GM19372 (cell line): ENCODE results near the gene MYO3B.
"Not testable (repeated sequence)": the region's sequence is repeated elsewhere in the genome, so short reads cannot be mapped to it uniquely, and the experiment has no call there.

Source experiments
- ATAC-seq: cut with Tn5 transposase; IDR thresholded peaks from one replicate; pipeline ENCODE4 v1.9.1; 2021; ENCODE audit warnings: mild to moderate bottlenecking, low read depth, moderate library complexity; ENCODE audit not compliant: unreplicated experiment

The MYO3B gene

DNA sequence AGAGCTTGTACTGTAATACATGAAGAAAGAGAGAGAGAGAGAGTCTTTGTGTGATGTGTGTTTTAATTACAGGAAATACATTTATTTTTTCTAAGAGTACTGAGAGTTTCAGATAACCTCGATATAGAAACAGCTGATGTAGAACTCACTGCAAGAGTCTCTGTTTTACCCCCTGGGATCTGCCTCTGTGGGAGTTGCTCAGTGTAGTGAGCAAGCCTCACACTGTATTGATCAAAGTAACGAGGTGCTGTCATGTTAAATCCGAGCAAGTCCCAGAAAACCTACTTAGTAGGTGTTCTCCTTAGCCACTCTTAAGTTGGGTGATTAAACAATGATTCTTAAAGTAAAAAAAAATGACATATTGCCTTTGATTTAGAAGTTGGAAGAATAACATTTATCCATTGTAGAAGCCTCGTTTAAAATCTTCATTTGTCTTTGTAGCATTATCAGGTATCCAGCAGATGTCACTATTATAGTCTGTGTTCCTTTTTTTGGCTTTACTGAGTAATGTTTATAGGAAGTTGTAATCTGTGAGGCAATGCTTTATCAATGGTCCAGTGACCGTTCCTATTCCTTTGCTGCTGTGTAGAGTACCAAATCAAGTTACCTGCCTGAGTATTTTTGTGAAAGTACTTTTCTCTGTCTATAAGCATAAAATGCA is 219.0 kb downstream of the MYO3B start:
- no peak for ATAC-seq

DNA sequence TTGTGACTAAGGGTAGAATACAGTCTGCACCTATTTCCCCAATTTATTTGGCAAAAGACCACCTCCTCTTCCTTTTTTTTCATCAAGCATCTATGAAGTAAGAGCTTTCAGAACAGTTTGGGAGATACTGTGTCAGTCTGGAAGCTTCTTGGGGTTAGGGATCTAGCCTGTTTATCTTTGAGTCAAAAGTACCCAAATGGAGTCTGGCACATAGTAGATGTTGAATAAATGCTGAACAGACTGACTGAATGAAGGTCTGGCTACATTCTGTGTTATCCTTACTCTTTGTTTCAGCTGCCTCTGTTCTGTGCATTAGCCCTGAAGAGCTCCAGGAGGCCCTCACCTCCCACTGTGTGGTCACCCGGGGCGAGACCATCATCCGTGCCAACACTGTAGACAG is 223.2 kb downstream of the MYO3B start:
- no peak for ATAC-seq

DNA sequence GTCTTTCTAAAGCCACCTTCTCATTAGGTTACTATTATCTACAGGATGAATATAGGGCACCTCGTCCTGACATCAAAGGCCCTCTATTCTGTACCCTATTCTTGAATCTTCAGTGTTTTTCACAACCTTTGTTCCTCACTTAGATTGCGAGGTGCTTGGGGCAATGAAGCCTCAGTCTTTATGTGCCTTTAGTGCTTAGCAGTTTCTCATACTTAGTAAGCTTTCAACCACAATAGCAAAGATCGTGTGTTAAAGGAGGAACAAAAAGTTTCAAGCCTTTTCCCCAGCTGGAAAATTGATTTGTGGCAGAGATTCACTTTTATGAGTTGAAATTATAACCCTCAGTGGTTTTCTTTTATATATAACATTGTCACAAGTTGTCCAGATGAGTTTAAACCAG is 226.9 kb downstream of the MYO3B start:
- no peak for ATAC-seq

DNA sequence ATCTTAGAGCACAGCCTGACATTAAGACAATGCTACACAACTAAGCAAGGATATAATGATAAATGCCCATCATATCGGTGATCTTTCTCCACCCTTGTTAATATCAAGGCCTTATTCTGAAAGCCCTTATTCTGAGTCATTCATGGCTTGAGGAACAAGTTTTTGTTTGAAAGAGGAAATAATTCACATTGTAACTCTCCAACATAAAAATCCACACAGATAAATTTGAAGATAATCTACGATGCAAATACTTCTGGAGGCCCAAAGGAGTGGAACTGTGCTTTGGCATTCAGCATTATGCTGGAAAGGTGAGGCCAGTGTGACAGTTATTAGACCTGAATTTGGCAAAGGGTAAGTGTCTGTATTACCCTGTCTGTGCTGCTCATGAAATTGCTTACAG is 227.4 kb downstream of the MYO3B start:
- ATAC-seq = no peak

DNA sequence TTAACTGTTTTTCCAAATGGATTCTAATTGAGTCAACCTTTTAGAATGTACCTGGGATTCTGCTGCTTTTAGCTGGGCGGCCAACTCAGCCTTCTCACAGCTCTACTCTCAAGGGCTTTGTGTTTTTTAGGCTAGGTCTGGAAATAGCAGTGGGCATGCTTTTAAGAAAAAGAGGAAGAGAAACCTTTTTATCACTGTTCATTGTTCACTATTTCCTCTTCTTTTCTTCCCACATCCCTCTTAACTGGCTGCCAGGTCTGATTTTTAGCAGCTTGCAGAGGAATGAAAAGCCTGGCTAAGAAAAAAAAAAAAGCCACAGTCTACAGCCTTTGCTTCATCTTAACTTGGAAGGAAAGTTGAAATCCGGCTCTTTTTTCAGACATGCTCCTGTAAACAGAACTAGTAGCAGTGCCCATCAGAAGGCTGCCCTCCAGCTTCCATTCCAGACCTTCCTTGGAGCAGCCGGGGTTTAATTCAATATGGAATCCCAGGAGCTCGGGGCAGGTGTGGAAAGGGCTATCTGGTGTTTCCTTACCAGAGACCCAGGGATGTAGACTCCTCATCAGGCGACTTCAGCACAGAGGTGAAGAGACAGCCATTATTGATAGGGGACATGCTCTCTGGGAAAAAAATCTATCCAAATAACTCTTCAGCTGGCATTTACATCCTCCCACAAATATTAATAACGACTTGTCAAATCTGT is 230.7 kb downstream of the MYO3B start:
- ATAC-seq = no peak

DNA sequence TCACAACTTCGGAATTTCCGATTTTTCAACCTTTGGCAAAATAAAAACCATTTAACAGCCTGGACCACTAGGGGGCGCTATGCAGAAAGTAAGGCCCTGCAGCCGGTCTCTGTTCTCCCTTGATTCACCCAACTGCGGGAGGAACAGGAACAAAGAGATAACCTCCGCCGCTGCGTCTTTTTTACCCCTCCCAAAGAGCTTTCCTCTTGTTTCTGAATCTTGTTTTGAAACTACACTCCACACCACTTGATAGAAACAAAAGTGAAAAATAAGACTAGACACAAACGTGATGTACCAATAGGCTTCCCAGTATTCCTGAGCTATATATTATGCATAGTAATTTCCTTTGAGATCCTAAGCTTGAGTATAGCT is 231.2 kb downstream of the MYO3B start:
- ATAC-seq = no peak

DNA sequence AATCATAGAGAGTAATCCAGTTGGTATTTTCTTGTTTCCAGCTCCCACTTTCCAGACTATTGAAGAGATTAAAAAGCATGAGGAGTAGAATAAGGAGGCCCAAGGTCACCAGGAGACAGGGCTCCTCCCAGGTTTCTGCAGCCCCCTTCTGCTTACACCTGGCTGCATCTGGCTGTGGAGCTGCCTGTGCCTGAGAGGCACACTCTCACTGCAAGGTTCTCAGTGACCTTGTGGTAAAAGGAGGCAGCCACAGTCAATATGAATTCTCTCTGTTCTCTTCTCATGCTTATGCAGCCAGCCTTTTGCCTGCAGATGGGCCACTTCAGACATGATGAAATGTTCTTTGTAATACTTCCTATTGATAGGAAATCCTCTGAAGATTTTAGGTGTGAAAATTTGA is 233.7 kb downstream of the MYO3B start:
- no peak for ATAC-seq

DNA sequence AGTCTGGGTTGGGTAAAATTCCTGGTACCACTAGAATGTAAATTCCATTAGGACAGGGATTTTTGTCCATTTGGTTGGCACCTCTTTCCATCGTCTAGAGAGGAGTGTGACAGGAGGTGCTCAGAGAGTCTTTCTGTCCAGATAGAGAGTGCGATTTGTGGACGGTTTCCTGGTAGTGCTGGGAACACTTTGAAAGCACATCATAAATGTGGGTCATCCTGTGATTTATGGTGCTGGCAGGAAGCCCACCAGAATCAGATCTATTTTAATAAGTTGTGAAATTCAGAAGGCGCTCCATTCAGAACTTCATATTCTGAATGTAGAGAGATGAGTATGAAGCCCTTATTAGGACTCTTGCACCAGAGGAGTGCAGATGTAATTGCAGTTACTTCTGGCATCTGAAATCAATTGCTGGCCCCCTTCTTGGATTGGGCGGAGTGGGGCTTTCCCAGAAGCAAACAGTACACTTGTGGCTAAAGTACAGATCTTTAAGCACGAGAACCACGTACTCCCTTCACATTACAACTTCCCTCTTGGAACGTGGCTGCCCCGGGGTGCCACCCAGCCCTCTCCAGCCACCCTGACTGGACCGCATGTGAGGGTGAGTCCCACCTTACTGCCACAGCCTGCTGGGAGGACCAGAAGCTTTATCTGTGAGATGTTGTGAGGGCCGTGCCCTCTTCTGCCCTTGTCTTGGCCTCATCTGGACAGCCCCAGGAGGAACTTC is 243.2 kb downstream of the MYO3B start:
- no peak for ATAC-seq

DNA sequence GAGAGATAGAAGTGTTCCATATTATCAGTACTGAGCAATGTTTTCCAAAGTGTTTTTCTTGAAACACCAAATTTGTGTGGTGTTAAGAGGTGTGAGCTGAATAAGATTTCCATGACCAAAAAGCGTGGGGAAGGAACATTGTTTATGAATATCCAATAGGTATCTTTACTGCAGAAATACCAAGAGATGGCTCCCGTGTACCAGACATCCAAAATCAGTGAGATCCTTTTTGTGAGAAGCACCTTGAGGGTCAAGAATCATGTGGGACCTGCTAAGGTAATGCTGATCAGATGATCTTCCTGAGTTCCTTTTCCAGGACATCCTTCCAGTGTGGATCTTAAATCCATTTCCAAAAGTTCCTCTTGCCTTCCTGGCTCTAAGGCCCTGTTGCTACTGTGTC is 246.0 kb downstream of the MYO3B start:
- no peak for ATAC-seq

DNA sequence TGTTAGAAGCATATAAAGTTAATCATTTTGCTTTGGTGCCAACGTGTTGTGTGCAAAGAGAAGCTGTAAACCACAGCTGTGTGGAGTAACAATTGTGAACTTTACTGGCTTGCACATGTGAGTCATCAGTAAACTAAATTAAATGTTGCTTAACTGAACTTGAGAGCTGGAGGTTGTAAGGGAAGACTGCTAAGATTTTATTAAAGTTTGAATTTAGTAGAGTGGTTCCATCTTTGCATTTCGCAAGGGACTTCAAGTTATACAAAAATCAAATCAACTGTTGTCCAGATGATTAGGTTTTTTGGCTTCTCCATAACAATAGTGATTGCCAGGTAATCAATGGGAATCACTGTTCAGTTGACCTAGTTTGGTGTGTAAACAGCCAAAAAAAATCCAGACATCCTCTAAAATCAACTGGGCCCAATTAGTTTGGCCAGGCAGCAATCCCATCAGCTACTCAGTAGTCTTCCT is 247.4 kb downstream of the MYO3B start:
- ATAC-seq = no peak

DNA sequence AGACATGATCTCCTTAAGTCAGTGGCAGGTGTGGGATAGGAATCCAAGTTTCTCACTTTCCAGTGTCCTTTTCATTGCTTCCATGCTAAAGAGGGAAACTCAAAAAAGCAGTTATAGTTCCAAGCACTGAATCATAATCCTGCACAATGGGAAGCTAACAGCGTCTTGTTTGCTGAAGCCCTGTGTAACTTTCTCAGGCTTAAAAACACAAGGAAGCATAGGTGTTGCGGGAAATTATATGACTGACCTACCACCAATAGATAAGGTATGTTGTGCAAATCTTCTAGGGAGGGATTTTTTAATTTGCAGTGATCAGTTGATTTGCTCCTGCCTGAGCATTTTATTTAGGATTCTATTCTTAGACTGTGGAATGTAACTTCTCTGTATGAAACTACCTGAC is 250.9 kb downstream of the MYO3B start:
- ATAC-seq = no peak

DNA sequence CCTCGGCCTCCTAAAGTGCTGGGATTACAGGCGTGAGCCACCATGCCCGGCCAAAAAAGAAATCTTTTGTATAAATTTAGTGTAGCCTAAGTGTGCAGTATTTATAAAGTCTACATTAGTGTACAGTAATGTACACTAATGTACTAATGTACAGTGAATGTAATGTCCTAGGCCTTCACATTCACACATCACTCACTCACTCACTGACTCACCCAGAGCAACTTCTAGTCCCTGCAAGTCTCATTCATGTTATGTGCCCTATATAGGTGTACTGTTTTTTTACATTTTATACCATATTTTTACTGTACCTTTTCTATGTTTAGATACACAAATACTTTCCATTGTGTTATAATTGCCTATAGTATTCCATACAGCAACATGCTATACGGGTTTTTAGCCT is 254.9 kb downstream of the MYO3B start:
- ATAC-seq = no peak

DNA sequence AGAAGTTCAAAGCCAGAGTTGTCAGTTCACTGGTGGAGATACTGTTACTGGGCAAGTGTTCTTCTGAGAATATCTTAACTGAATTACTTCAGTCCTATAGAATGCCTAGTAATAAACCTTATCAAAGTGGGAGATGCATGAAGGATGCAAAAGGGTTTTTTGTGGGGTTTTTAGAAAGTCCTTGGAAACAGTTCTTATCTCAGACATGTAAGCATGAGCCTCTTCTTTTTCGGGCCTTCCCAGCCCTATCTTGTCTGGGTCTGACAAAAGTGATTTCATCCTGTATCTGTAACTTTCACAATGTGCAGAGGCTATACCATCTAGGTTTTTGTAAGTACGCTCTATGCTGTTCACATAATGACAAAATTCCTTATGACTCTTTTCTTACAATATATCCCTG is 255.5 kb downstream of the MYO3B start:
- no peak for ATAC-seq

DNA sequence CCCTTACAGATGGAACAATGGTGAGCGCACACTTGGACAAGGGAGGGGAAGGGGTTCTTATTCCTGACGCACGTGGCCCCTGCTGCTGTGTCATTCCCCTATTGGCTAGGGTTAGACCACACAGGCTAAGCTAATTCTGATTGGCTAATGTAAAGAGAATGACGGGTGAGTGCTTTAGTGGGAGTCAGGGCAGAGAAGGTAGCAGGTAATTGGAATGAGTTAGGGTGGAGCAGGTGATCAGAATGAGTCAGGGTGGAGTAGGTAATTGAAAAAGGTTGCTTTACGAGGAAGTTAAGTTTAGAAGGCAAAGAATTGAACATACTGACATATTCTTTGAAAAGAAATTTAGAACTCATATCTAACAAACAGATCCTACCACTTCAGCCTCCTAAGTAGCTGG is 256.4 kb downstream of the MYO3B start:
- ATAC-seq = not testable (repeated sequence)

DNA sequence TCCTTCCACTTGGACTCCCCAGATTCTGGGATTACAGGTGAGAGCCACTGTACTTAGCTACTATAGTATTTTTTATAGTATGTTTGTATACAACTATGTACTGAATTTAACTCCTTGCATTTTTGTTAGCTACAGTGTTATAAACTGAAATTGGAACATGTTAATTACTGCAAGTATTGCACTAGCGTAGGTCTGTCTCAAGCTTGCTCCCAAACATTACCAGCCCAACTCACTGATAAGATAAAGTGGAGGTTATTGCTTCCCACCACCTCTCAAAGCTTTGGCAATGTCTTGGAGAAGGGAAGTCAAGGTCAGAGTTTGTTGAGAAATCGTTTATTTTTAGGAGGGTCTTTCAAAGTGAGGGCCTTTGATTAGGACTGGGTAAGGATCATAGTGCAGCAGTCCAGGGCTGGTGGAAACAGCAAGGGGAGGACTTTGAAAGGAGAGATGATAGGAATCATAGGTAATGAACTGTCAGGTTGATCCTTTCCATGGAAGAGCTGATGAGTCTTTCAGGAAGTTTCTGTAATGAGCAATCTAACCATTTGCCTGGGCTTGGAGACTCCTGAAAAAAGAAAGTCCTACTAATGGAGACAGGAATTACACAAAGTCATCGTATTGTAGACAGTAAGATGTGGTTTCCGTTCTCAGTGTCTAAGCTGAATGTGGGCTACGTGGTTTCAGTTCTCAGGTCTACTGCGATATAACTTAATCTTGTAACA is 257.1 kb downstream of the MYO3B start:
- ATAC-seq = peak; percentile 70

DNA sequence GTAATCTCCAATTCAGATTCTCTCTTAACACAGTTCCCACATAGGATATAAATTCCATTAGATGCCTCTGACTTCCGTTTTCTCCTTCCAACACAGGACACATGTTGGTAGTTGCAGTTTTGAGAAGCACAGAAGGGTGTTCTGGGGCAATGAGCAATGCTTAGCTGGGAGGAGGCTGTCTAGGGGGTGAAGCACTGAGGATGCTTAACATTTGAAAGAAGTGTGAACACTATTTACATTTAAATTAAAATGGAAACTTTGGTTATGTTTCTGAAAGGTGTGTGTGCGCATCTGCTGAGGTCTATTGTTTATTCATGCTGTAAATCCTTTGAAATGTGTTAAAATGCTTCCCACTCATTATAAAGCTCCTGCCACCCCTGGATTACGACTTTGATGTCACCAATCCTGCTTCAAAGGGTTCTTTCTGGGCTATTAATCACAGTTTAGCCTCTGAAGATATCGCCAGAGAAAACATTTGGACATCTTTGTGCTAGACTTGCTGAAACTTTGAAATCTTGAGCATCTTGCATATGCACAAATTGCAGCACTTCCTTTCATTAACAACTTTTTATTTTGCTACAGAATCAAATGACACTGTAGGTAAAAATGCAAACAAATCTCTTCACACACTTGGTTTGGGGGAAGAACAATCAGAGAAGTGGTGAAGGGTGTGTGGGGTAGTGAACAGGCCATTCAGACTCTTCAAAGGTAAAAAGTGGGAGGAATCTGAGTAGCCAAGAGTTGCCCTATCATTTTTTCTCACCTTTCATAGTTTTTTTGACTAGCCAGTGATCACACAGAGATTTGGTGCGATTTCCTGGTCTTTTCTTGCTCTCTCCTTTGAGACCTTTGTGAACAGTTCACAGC is 258.4 kb downstream of the MYO3B start:
- no peak for ATAC-seq

DNA sequence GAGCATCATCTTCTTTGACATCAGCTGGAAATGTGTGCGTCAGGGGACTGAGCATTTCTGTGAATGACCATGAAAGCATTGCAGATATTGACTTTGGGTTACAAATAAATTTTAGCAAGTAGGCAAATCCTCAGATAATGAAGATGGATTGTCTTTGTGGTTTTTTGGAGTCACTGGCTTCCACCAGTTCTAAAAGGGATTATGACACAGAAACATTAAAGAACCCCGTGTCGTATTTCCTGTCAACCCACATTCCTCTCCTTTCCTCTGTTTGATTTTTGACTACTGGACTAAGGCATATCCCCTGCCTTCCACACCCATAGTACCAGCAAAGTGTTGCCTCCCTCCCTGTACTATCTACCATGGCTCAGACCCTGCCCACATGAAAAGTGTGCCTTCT is 268.1 kb downstream of the MYO3B start:
- ATAC-seq = no peak

DNA sequence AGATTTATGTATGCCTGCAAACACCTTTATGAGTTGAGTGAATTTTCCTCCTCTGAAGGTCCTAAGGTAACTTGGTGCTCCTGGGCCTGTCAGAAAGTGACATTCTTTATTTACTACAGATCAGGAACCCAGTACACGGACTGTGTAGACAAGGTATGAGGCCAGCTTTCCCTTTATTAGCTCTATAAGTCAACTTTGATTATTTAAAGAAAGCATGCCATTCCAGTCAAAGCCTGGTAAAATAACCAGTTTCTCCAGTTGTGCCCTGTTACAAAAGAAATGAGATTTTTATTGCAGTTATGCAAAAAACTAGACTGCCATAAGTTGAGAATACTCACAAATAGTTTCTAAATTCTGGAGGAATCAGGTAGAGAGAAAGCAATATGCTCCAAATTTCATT is 271.1 kb downstream of the MYO3B start:
- no peak for ATAC-seq

DNA sequence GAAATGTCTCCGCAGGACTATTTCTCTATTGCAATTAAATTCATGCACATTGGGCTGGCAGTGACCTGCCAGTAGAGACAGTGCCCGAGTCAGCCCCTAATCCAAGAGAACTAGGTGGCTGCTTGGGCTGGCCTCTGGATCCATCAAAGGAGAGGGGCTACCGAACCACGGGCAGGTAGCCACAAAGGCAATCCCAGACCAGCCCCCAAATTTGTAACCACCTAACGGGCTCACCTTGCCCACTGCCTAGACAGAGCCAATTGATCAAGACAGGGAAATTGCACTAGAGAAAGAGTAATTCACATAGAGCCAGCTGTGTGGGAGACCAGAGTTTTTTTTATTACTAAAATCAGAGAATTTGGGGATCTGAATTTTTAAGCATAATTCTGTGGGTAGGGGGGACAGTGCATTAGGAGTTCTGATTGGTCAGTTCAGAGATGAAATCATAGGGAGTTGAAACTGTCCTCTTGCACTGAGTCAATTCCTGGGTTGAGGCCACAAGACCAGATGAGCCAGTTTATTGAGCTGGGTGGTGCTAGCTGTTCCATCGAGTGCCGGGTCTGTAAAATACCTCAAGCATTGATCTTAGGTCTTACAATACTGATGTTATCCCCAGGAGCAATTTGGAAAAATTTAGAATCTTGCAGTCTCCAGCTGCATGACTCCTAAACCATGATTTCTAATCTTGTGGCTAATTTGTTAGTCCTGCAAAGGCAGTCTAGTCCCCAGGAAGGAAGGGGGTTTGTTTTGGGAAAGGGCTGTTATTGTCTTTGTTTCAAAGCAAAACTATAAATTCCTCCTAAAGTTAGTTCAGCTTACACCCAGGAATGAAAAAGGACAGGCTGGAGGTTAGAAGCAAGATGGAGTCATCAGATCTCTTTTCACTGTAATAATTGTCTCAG is 276.8 kb downstream of the MYO3B start:
- ATAC-seq = no peak
